Measurements from ENCODE around the gene SCUBE1.
"Not testable (repeated sequence)": the region's sequence is repeated elsewhere in the genome, so short reads cannot be mapped to it uniquely, and the experiment has no call there.

The SCUBE1 gene

GRCh38 chr22:43288807-43289420 is 54.3 kb downstream of the SCUBE1 start:
- in situ Hi-C loops (cut with MboI; ENCODE audit: low sequenced_read_pairs) = no loop called here

DNA sequence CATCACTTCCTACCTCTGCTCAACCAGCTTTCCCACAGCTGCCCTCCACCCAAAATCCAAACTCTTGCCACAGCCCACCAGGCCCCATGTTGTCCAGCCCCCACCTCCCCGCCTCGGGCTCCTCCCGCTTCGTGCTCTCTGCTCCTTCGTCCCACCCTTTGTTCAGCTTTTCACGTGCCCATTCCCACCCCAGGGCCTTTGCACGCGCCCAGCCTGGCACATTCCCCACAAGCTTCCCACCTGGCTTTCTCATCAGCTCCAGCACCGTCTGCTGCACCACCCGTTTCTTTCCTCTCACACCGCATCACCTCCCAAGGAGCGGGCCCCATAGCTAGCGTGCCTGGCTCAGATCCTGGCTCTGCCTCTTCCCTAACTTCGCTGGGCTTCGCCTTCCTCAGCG is 54.8 kb downstream of the SCUBE1 start:
- in situ Hi-C loops (cut with MboI; ENCODE audit: low sequenced_read_pairs) = no loop called here

GRCh38 chr22:43287441-43287840 is 55.7 kb downstream of the SCUBE1 start:
- in situ Hi-C loops (cut with MboI; ENCODE audit: low sequenced_read_pairs) = no loop called here

DNA sequence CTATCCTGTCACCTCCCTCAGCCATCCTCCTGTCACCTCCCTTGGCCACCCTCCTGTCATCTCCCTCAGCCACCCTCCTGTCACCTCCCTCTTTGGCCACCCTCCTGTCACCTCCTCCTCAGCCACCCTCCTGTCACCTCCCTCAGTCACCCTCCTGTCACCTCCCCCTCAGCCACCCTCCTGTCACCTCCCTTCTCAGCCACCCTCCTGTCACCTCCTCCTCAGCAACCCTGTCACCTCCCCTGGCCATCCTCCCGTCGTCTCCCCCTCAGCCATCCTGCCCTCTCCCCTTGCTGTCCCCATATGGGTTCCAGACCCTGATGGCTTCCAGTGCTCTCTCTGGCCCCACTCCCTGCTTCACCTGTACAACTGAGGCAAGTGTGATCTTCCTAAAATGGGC is 61.8 kb downstream of the SCUBE1 start:
- in situ Hi-C loops (cut with MboI; ENCODE audit: low sequenced_read_pairs) = no loop called here

GRCh38 chr22:43280523-43280886 is 62.7 kb downstream of the SCUBE1 start:
- in situ Hi-C loops (cut with MboI; ENCODE audit: low sequenced_read_pairs) = not testable (repeated sequence)

DNA sequence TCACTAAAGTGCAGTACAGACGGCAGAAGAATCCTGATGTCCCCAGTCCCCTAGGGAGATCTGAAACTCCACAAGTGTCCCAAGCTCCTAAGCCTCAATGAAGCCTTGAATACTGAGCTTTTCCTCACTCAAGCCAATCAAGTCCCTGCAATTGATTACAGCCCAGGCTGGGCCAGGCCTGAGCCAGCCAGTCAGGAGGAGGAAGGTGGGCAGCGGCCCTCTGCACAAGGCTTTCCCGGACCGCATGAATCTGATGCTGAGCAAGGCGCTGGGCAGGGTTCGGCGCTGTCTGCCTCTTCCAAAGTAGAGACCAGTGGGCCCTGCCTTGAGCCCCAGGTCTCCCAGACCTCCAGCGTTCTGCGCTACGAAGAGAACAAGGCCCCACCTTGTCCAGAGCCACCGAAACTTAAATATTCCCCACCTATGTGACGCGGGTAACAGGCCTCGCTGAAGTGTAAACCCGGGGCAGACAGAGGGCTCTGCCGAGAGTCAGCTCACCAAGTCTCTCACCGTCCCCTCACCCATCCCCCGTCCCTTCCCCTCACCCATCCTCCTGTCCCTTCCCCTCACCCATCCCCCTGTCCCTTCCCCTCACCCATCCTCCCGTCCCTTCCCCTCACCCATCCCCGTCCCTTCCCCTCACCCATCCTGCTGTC is 63.2 kb downstream of the SCUBE1 start:
- in situ Hi-C loops (cut with MboI; ENCODE audit: low sequenced_read_pairs) = loop anchor here (10.0 kb wide), 1 partner anchor 65 kb away; the partner anchor contains the start of gene SCUBE1

DNA sequence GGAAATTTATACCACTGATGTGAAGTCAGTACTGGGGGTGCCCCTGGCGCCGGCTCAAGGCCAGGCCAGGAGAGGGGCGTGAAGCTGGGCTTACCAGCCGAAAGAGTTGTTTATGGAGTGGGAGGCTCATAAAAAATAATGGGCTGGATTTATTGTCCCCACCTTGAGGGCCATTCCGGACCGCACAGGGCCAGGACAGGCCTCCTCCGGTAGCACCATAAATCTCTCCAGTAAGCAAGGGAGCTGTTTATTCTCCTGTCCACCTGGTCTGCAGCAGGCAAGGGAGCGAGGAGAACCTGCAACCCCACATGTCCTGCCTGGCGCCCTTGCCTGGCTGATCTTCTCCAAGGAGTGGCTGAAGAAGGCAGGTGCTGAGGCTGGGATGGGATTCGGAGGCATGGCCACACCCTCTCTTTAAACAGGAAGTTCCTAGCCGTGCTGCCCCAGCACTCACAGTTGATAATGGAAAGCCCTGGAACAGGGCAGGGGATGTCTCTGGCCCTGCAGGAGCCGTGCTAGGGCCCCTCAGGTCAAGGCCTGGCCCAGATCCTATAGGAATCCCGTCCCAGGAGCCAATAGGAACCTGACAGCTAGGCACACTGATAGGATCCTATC is 65.1 kb downstream of the SCUBE1 start:
- in situ Hi-C loops (cut with MboI; ENCODE audit: low sequenced_read_pairs) = loop anchor here (10.0 kb wide), 1 partner anchor 67 kb away; the partner anchor contains the start of gene SCUBE1

DNA sequence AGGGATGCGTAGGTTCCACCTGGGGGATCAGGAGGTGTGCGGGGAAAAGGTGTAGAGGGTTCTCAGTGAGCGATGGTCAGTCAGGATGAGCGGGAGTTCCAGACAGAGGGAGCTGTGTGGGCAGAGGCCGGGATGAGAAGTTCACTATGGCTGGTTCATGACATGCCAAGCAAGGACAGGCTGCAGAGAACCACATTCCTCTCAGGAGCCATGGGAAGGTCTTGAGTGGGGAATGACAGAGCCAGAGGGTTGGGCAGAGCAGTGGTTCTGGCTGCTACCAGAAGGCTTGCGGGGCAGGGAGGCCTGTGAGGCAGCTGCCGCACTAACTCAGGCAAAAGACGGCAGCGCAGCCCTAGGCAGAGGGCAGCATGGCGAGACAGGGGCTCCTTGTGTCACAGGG is 66.1 kb downstream of the SCUBE1 start:
- in situ Hi-C loops (cut with MboI; ENCODE audit: low sequenced_read_pairs) = loop anchor here (10.0 kb wide), 1 partner anchor 68 kb away; the partner anchor contains the start of gene SCUBE1

GRCh38 chr22:43276321-43276720 is 66.9 kb downstream of the SCUBE1 start:
- in situ Hi-C loops (cut with MboI; ENCODE audit: low sequenced_read_pairs) = loop anchor here (10.0 kb wide), 1 partner anchor 68 kb away; the partner anchor contains the start of gene SCUBE1

- in situ Hi-C loops (cut with MboI; ENCODE audit: low sequenced_read_pairs) = loop anchor here (10.0 kb wide), 1 partner anchor 69 kb away; the partner anchor contains the start of gene SCUBE1
Measured at GRCh38 chr22:43275545-43276317, 67.4 kb downstream of the SCUBE1 start.

- in situ Hi-C loops (cut with MboI; ENCODE audit: low sequenced_read_pairs) = loop anchor here (10.0 kb wide), 1 partner anchor 70 kb away; the partner anchor contains the start of gene SCUBE1
Measured at GRCh38 chr22:43274595-43275240, 68.5 kb downstream of the SCUBE1 start.

GRCh38 chr22:43273902-43274484 is 69.2 kb downstream of the SCUBE1 start:
- in situ Hi-C loops (cut with MboI; ENCODE audit: low sequenced_read_pairs) = loop anchor here (10.0 kb wide), 1 partner anchor 71 kb away; the partner anchor contains the start of gene SCUBE1

- in situ Hi-C loops (cut with MboI; ENCODE audit: low sequenced_read_pairs) = loop anchor here (10.0 kb wide), 1 partner anchor 72 kb away; the partner anchor contains the start of gene SCUBE1
Measured at GRCh38 chr22:43272869-43273318, 70.3 kb downstream of the SCUBE1 start.

DNA sequence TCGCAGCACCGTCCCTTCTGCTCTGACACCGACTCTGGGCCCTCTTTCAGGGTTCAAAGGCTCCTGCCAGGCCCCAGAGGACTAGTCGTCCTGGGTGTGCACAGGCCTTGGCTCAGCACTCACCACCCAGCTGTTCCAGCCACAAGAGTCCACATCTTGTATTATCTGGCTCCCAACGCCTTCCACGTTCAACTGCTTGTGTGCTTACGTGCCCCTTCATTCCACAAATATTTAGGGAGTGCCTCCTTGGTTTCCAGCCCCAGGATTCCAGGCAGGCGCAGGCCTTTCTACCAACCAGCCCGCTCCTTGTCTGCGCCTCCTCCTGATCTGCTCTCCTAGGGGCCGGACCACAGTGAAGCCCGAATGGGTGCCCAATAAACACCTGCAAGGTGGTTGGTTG is 70.9 kb downstream of the SCUBE1 start:
- in situ Hi-C loops (cut with MboI; ENCODE audit: low sequenced_read_pairs) = loop anchor here (10.0 kb wide), 1 partner anchor 72 kb away; the partner anchor contains the start of gene SCUBE1

DNA sequence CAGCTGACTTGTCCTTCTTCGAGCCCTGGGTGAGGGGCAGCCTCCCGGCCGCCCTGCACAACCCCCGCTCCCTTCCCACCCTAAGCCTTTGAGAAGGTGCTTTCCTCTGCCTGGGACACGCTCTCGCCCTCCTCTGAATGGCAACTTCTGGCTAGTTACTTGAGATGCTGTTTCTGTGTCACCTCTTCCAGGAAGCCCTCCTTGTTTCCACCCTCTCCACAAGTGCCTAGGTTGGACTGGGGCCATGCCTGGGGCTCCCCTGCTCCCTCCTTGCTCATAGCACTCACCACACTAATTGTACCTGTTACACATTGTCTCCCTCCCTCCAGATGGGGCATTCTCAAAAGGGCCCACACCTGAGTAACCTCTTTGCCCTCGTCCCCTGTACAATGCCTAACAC is 72.2 kb downstream of the SCUBE1 start:
- in situ Hi-C loops (cut with MboI; ENCODE audit: low sequenced_read_pairs) = loop anchor here (10.0 kb wide), 1 partner anchor 74 kb away; the partner anchor contains the start of gene SCUBE1

DNA sequence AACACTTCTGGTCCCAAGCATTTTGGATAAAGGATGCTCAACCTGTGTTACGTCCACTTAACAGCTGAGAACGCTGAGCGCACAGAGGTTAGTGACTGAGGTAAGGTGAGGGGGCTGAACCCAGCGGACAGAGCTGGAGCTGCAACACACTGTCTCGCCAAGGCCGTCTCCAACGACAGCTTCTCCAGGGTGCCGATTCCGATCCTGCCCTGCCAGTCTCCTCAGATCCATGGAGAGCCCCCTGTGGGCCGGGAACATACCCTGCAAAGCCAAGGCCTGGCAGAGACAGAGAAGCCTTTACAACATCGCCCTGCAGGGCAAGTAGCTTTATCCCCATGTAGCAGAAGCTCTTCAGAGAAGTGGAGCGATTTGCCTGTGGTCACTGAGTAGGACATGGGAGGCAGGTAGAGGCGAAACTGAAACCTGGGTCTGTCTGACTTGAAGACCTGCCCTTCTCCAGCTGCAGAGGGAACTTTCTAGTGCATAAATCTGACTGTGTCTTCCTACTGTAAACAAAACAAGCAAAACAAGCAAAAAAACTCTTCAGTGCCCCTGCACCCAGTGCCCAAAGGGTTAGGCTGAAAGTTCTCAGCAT is 72.8 kb downstream of the SCUBE1 start:
- in situ Hi-C loops (cut with MboI; ENCODE audit: low sequenced_read_pairs) = loop anchor here (10.0 kb wide), 1 partner anchor 74 kb away; the partner anchor contains the start of gene SCUBE1

DNA sequence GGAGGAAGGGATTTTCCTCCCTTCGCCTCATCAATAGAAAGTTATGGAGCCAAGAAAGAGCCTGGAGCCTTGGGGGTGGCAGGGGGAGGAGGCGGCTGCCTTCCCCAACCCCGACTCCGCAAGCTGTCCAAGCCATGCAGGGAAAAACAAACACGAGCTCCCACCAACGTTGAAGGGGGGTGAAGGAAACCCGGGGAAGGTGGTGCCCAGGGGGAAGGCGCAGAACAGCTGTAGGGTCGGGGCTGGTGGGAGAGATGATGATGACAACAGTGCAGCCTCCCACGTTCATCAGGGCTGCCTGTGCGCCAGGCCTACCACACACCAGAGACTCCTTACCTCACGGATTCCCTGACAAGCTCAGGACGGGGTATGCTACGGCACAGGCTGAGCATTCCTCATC is 73.5 kb downstream of the SCUBE1 start:
- in situ Hi-C loops (cut with MboI; ENCODE audit: low sequenced_read_pairs) = loop anchor here (10.0 kb wide), 1 partner anchor 75 kb away; the partner anchor contains the start of gene SCUBE1

DNA sequence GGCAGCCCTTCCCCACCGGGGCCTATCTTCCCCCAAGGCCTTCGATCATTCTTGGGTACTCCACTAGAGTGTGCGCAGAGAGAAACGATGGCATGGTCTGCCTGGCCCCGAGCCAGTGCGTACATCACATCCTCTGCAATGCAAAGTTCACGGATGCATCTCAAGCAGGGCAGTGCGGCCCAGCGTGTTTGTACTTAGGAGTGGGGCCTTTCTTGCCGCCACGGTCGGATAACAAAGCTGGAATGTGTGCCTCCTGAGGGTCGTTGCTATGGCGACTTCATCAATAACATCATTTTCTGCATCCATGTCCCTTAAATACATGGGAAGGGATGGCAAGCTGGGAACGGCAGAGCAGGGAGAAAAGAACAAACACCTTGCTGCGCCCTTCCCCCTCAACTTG is 73.9 kb downstream of the SCUBE1 start:
- in situ Hi-C loops (cut with MboI; ENCODE audit: low sequenced_read_pairs) = no loop called here

- in situ Hi-C loops (cut with MboI; ENCODE audit: low sequenced_read_pairs) = no loop called here
Measured at GRCh38 chr22:43267981-43268660, 75.1 kb downstream of the SCUBE1 start.
